MCF 10A (cell line): ENCODE results near the gene TMA7. TPM values are rescaled to one million over a fixed set of nuclear protein-coding genes. Genes with fewer than 3 reads are reported as not detected.
A peak's percentile ranks its signal among the peaks of the same experiment; 100 is the strongest.

Experiments
- BruUV-seq: library from RNA; stranded (reverse); fragments of 400-500 nt; replicated peaks from 2 replicates; lab custom pipeline; 2021; lab: Mats Ljungman, UMichigan
- CTCF ChIA-PET: fragments of 300-600 bp; sonication (Branson Sonifier 250); formaldehyde crosslinking; extraction: SDS; loops from one replicate; lab custom pipeline; 2021; ENCODE audit warnings: antibody characterized with exemption, inconsistent platforms; lab: Yijun Ruan, JAX
- POLR2A ChIA-PET: fragments of 300-600, 350-650 bp; sonication (Branson Sonifier 250); formaldehyde crosslinking; extraction: SDS; loops from one replicate; lab custom pipeline; 2020; ENCODE audit warnings: antibody characterized with exemption, inconsistent platforms; lab: Yijun Ruan, JAX
- DNase-seq: peaks from one replicate; pipeline ENCODE4 v3.0.0-alpha.2; 2018; ENCODE audit not compliant: unreplicated experiment
- H3K27ac Mint-ChIP-seq: one replicate; pipeline ENCODE4 v1.8.0; 2022; ENCODE audit warnings: mild to moderate bottlenecking, low read depth, mixed read lengths; ENCODE audit not compliant: unreplicated experiment
- H3K27me3 Mint-ChIP-seq: one replicate; pipeline ENCODE4 v1.8.0; 2022; ENCODE audit warnings: mixed read lengths; ENCODE audit not compliant: insufficient read depth, unreplicated experiment
- H3K36me3 Mint-ChIP-seq: one replicate; pipeline ENCODE4 v1.8.0; 2022; ENCODE audit warnings: mild to moderate bottlenecking, moderate library complexity, mixed read lengths; ENCODE audit not compliant: insufficient read depth, unreplicated experiment
- H3K4me1 Mint-ChIP-seq: one replicate; pipeline ENCODE4 v1.8.0; 2022; ENCODE audit warnings: mixed read lengths; ENCODE audit not compliant: insufficient read depth, unreplicated experiment
- H3K4me3 Mint-ChIP-seq: one replicate; pipeline ENCODE4 v1.8.0; 2022; ENCODE audit warnings: mild to moderate bottlenecking, moderate library complexity, mixed read lengths; ENCODE audit not compliant: unreplicated experiment
- H3K9me3 Mint-ChIP-seq: one replicate; pipeline ENCODE4 v1.8.0; 2022; ENCODE audit warnings: mixed read lengths; ENCODE audit not compliant: unreplicated experiment
- intact Hi-C: fragments of 100-400 bp; cut with micrococcal nuclease; formaldehyde crosslinking; loops from 2 replicates; pipeline ENCODE4 v1.14.1; 2022
- total RNA-seq: library from RNA; stranded (reverse); gene quantifications from 2 replicates; pipeline ENCODE4 v1.2.3, GENCODE V29; 2022
- TF ChIP-seq, protein P1 (sequence below): fragments of 200-600 bp; IDR thresholded peaks from one replicate; pipeline ENCODE4 v1.8.0; 2022; ENCODE audit warnings: antibody characterized with exemption, mild to moderate bottlenecking; ENCODE audit not compliant: unreplicated experiment

The TMA7 gene
- total RNA-seq, 1 experiment from 2014 or later: 356 TPM

DNA sequence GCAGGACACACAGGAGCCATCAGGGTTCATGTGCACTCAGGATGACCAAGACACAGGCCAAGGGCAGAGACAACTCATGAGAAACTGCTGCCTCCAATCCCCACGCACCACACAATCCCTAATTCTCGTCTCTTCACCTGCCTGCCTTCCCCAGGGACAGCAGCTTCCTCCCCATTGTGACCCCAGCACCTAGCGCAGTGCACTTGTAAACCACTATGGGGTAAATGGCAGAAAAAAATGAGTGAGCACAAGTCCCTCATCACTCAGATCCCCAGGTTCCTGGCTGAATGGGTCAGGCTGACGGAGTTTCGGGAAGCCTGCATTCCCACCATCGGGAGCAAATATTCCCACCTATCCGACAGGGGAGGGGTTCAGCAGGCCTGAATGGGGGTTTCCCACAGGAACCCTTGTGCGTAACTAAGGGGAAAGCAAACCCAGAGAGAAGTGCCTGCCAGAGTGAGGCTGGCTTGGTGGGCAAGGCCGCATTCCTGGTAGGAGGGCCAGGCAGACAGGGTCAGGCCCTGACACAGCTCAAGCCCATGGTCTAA is 28.9 kb upstream of the TMA7 start:
- TF ChIP-seq, protein P1, sequence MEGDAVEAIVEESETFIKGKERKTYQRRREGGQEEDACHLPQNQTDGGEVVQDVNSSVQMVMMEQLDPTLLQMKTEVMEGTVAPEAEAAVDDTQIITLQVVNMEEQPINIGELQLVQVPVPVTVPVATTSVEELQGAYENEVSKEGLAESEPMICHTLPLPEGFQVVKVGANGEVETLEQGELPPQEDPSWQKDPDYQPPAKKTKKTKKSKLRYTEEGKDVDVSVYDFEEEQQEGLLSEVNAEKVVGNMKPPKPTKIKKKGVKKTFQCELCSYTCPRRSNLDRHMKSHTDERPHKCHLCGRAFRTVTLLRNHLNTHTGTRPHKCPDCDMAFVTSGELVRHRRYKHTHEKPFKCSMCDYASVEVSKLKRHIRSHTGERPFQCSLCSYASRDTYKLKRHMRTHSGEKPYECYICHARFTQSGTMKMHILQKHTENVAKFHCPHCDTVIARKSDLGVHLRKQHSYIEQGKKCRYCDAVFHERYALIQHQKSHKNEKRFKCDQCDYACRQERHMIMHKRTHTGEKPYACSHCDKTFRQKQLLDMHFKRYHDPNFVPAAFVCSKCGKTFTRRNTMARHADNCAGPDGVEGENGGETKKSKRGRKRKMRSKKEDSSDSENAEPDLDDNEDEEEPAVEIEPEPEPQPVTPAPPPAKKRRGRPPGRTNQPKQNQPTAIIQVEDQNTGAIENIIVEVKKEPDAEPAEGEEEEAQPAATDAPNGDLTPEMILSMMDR: no peak
- Mint-ChIP-seq H3K36me3 (peaks cover 79% of the 10 kb centered on the region), H3K4me1 (peaks cover 22% of the 10 kb centered on the region), H3K4me3 (no peak overlapping the region), H3K27me3 (no peaks in the 10 kb centered on the region), H3K27ac (no peak overlapping the region), H3K9me3 (no peaks in the 10 kb centered on the region)
- CTCF ChIA-PET: interaction anchor here (0.6 to 22.6 kb wide), 3 partner anchors 10 to 26 kb away, joined by 3 to 647 read pairs (median 30); partner anchors contain the start of genes CCDC51 and TMA7
- BruUV-seq: no TSS peak
- DNase-seq: no peak
- POLR2A ChIA-PET: interaction anchor here (1.2 to 22.1 kb wide), 2 partner anchors 10 to 17 kb away, joined by 4 to 749 read pairs; partner anchors contain the start of gene PLXNB1
- intact Hi-C loops: no loop called here

- DNase-seq: no peak
- H3K9me3 Mint-ChIP-seq: no peaks in the 10 kb centered on the region
- H3K27ac Mint-ChIP-seq: no peak overlapping the region
- no TSS peak for BruUV-seq
- H3K36me3 Mint-ChIP-seq: peaks cover 79% of the 10 kb centered on the region
- intact Hi-C loops: no loop called here
- peaks cover 19% of the 10 kb centered on the region for H3K4me1 Mint-ChIP-seq
- ChIA-PET CTCF (interaction anchor here (0.6 to 22.6 kb wide), 5 partner anchors 11 to 203 kb away, joined by 3 to 647 read pairs (median 6); partner anchors contain the start of genes CCDC51 and TMA7), POLR2A (interaction anchor here (6.4 to 22.1 kb wide), 2 partner anchors 10 to 16 kb away, joined by 65 to 749 read pairs; partner anchors contain the start of gene PLXNB1)
- TF ChIP-seq, protein P1: no peak
- H3K27me3 Mint-ChIP-seq: no peaks in the 10 kb centered on the region
- H3K4me3 Mint-ChIP-seq: no peak overlapping the region
Observed at GRCh38 chr3:48411606-48412374, 28.3 kb upstream of the TMA7 start.

- Mint-ChIP-seq H3K4me1 (peaks cover 15% of the 10 kb centered on the region), H3K4me3 (no peak overlapping the region), H3K9me3 (no peaks in the 10 kb centered on the region), H3K36me3 (peaks cover 77% of the 10 kb centered on the region), H3K27ac (peak overlapping the region; percentile 23), H3K27me3 (no peaks in the 10 kb centered on the region)
- TF ChIP-seq, protein P1: no peak
- BruUV-seq: TSS peak; percentile 16
- POLR2A ChIA-PET: interaction anchor here (1.1 to 22.1 kb wide), 4 partner anchors 11 to 27 kb away, joined by 3 to 749 read pairs (median 37); partner anchors contain the start of genes CCDC51, PLXNB1 and TMA7
- DNase-seq: no peak
- CTCF ChIA-PET: interaction anchor here (0.6 to 22.6 kb wide), 8 partner anchors 10 to 250 kb away, joined by 3 to 647 read pairs (median 4); partner anchors contain the start of genes CCDC51, CELSR3 and TMA7
- intact Hi-C loops: no loop called here
Observed at GRCh38 chr3:48412375-48413001, 27.6 kb upstream of the TMA7 start.
